UCSD-AML1 (cell line): Measurements from ENCODE around the gene CNTROB.
"Not testable (repeated sequence)": the region's sequence is repeated elsewhere in the genome, so short reads cannot be mapped to it uniquely, and the experiment has no call there.

ENCODE experiments used
- DNase-seq: peaks from one replicate; lab custom pipeline; 2025; ENCODE audit not compliant: unreplicated experiment; lab: John Stamatoyannopoulos, UW

CNTROB gene

GRCh38 chr17:7944326-7944725 lies 12.3 kb downstream of the CNTROB start:
- DNase-seq = no peak

GRCh38 chr17:7945651-7946050 lies 13.6 kb downstream of the CNTROB start:
- no peak for DNase-seq

GRCh38 chr17:7946441-7946840 lies 14.4 kb downstream of the CNTROB start:
- DNase-seq = no peak

- no peak for DNase-seq
Measured at GRCh38 chr17:7947651-7948050, 15.6 kb downstream of the CNTROB start.

- no peak for DNase-seq
Measured at GRCh38 chr17:7950578-7950977, 18.6 kb downstream of the CNTROB start.

- no peak for DNase-seq
Measured at GRCh38 chr17:7951143-7951792, 19.3 kb downstream of the CNTROB start.

- DNase-seq = not testable (repeated sequence)
Measured at GRCh38 chr17:7953266-7953665, 21.3 kb downstream of the CNTROB start.

- no peak for DNase-seq
Measured at GRCh38 chr17:7955414-7956227, 23.6 kb downstream of the CNTROB start.

GRCh38 chr17:7956228-7956965 lies 24.4 kb downstream of the CNTROB start:
- DNase-seq = no peak

- no peak for DNase-seq
Measured at GRCh38 chr17:7959503-7960253, 27.7 kb downstream of the CNTROB start.

- no peak for DNase-seq
Measured at GRCh38 chr17:7961421-7961820, 29.4 kb downstream of the CNTROB start.

GRCh38 chr17:7967751-7968150 lies 35.7 kb downstream of the CNTROB start:
- no peak for DNase-seq

GRCh38 chr17:7969433-7969832 lies 37.4 kb downstream of the CNTROB start:
- no peak for DNase-seq

- no peak for DNase-seq
Measured at GRCh38 chr17:7971651-7972050, 39.6 kb downstream of the CNTROB start.

- DNase-seq = no peak
Measured at GRCh38 chr17:7972131-7972785, 40.3 kb downstream of the CNTROB start.

- no peak for DNase-seq
Measured at GRCh38 chr17:7974638-7975131, 42.7 kb downstream of the CNTROB start.

- no peak for DNase-seq
Measured at GRCh38 chr17:7977039-7977438, 45.0 kb downstream of the CNTROB start.

- no peak for DNase-seq
Measured at GRCh38 chr17:7977805-7978204, 45.8 kb downstream of the CNTROB start.

- no peak for DNase-seq
Measured at GRCh38 chr17:7982173-7982572, 50.2 kb downstream of the CNTROB start.

GRCh38 chr17:7982666-7983065 lies 50.7 kb downstream of the CNTROB start:
- DNase-seq = no peak
